ENCODE data around the gene ZBTB16.

GRCh38 chr11:114121138-114121537 is 61.6 kb downstream of the ZBTB16 start:
- TF ChIP-seq POLR2A (IDR thresholded peaks at IDR 0.05) (no peak), CTCF (IDR thresholded peaks at IDR 0.05) (no peak)

Data from uterus (tissue), 2 donors.